Measurements from ENCODE around the gene TTLL7.

GRCh38 chr1:83836543-83836942, 162.4 kb downstream of the TTLL7 start:
- TF ChIP-seq EP300 (IDR thresholded peaks at IDR 0.05): no peak
- no peak for TF ChIP-seq CTCF (IDR thresholded peaks at IDR 0.05)
- TF ChIP-seq POLR2A (IDR thresholded peaks at IDR 0.05): no peak

Data from tibial nerve (tissue), 4 donors.